Stimulated activated CD4-positive, alpha-beta T cell treated with anti-CD3 and anti-CD28 coated beads, TNF-alpha, amount 100 ng/mL, for 4 hours (primary cell): ENCODE results near the gene ACVR1B.
A peak's percentile ranks its signal among the peaks of the same experiment; 100 is the strongest.

Experiments used
- DNase-seq, 3 experiments: peaks; one replicate each; pipeline ENCODE4 v3.0.0-alpha.2; 2020; ENCODE audit warnings: low read depth in 3 of 3

The ACVR1B gene

GRCh38 chr12:52004042-52004648, 52.6 kb downstream of the ACVR1B start:
- no peak for DNase-seq

GRCh38 chr12:52005218-52005902, 53.9 kb downstream of the ACVR1B start:
- no peak for DNase-seq

DNA sequence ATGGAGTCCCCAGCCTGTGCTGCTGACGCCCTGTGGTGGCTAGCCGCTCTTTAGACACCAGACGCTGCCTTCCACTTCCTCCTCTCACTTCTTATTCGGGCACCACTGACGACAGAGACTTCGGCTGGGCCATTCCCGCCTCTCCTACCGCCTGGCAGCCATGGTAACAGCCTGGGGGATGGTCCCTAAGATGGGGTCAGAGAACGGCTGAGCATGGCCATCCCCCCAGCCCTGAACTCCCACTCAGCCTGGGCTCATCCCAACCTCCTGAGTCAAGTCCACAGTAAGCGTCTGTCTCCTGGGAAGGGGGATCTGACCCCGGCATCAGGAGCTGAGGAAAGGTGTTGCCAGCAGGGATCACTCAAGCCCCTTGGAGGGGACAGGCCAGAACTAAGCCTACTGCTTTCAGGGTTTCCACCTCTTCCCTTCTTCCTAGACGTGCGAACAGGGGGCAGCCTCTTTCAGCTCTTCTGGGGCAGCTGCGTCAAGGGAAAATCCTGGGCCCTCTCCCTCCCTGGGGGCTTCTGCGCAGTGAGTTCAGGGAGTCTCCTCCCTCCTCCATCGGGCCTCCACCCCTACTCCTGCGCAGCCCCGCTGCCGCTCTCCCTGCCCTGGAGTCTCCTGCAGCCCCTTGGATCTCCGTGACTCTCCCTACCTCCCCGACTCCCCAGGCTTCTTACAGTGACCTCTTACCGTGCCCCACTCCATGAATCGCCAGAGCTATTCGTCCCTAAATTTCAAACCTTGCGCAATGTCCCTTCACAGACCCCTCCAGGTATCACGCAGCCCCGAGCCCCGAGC, 54.6 kb downstream of the ACVR1B start:
- DNase-seq = no peak

DNA sequence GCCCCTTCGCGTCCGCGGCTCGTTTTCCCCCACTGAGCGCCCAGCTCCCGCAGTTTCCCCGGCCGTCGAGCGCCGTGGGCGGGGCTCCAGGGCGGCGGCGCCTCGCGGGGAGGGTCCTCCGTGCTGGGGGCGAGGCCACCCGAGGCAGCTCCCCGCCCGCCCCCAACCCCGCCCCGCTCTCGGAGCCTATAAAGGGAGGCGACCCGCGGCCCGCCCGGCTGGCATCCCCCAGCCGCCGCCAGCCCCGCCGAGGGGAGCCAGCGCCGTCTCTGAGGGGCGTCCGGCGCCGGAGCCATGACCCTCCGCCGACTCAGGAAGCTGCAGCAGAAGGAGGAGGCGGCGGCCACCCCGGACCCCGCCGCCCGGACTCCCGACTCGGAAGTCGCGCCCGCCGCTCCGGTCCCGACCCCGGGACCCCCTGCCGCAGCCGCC, 55.2 kb downstream of the ACVR1B start, which contains the start of gene TAMALIN:
Gene TAMALIN (plus strand): TSS at position 221 of the 432 bp plus-strand sequence. CDS start 74 bp downstream, at position 295.
- DNase-seq = peak; percentile 57 to 80 (median 74)

- peak in 2 of 3 experiments; percentile 43 to 46 for DNase-seq
Measured at GRCh38 chr12:52007158-52007921, 55.8 kb downstream of the ACVR1B start.

DNA sequence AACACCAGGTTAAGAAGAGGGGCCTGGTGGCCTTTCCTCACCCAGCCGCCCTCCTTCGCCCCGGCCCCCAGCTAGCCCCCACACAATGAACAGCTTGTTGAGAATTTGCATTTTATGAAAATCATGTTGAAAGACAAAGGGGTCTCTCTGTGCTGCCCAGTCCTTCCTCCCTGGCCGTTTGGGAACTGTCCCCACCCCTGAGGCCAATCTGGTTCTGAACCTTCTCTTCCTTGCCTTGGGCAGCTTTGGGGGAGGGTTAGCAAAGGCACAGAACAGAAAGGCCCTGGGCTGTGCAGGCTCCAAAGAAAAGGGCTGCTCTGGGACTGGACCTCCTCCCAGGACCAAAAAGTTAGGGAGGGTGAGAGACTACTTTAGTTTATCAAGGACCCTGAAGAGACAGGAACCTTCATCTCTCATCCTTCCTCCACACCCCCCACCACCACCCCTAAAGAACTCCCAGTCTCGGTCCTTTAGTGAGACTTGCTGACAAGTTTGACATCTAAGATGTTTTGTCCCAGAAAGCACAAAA, 56.5 kb downstream of the ACVR1B start:
- no peak for DNase-seq

- DNase-seq = no peak
Measured at GRCh38 chr12:52009081-52009751, 57.7 kb downstream of the ACVR1B start.

DNA sequence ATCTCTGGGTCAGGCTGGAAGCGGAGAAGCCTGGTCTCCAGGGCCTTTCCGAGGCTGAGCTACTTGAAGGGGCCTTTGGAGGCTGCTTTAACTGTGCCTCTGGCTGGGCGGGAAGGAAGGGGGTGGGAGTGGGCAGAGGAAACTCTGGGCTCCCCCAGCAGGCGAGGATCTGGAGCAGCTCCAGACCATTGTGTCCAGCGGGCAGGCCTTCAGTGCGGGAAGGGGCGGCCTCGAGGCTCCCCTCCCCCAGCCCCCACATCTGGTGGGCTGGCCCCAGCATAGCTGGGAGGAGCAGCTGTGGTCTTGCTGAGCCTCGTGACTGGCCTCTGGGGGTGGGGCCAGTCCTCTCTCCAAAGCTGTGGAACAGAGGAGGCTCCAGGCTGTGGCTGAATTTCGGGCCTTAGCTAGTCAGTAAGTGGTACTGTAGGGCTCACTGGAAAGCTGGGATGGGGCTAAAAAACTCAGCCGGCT, 58.7 kb downstream of the ACVR1B start:
- DNase-seq = no peak

DNA sequence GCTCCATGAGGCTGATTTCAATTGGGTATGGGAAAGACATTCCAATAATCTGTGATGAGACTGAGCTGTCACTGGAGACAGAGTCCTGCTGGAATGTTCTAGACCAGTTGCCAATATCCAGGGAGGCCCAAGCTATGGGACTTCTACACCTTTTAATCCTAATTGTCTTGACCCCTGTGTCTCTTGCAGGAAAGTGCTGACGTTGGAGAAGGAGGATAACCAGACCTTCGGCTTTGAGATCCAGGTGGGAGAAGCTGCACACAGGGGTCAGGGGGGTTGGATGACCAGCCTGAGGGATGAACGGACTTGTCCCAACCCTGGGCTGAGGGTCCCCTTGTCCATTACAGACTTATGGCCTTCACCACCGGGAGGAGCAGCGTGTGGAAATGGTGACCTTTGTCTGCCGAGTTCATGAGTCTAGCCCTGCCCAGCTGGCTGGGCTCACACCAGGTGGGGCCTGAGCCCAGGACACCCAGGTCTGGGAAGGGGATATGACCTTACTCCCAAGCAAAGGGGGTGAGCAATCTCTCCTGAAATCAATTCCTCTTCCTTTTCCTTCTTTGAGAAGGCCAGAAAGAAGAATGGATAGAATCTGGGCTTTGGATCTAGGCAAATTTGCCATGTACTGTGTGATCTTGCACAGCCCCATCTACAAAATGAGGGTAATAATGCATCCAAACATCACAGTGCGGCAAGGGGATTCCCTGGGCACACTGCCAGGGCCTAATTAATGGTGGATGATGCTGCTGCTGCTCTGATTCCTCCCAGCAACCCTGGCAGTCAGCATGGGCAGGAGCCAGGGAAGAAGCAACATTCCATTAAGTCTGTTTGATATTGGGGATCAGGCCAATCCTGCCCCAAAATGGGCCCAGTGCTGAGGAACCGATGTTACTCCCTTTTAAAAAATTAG, 59.4 kb downstream of the ACVR1B start:
- DNase-seq = no peak

DNA sequence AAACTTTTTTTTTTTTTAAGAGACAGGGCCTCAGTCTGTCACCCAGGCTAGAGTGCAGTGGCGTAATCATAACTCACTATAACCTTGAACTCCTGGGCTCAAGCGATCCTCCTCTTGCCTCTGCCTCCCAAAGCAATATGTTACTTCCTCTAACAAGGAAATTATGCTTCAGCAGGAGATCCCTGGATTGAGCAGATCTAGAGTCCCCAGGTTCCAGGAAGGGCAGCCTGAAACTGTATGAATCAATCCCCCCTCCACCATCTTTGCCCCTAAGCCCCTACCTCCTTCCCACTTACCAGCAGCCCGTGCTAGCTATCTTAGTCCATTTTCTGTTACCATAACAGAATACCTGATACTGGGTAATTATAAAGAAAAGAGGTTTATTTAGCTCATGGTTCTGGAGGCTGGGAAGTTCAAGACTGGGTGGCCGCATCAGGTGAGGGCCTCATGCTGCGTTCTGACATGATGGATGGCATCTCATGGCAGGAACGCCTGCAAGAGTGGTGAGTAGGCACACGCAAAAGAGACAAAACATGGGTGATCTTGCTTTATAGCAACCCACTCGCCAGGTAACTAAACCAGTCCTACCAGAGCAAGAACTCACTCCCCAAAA, 60.2 kb downstream of the ACVR1B start:
- no peak for DNase-seq

DNA sequence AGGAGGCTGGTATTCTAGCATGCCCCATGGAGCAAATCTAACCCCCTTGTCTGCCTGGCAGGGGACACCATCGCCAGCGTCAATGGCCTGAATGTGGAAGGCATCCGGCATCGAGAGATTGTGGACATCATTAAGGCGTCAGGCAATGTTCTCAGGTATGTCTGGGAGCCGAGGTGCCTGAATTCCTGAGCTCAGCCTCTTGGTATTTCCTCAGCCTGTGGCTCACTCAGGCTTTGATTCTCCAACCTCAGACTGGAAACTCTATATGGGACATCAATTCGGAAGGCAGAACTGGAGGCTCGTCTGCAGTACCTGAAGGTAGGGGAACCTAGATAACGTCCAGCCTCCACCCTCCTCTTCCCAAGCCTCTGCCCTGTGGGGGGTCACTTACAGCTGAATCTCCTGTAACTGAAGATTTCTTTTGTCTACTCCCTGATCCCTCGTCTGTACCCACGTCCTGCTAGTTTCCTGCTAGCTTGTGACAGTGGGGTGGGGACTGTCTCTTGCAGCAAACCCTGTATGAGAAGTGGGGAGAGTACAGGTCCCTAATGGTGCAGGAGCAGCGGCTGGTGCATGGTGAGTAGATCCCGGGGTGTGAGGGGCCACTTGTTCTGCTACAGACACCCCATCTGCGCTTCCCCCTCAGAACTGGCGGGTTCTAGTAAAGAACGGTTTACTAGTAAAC, 62.3 kb downstream of the ACVR1B start:
- DNase-seq = no peak

GRCh38 chr12:52014567-52015530, 63.4 kb downstream of the ACVR1B start:
- DNase-seq = no peak

- no peak for DNase-seq
Measured at GRCh38 chr12:52015532-52016041, 64.1 kb downstream of the ACVR1B start.

- DNase-seq = no peak
Measured at GRCh38 chr12:52018433-52019112, 67.1 kb downstream of the ACVR1B start.

DNA sequence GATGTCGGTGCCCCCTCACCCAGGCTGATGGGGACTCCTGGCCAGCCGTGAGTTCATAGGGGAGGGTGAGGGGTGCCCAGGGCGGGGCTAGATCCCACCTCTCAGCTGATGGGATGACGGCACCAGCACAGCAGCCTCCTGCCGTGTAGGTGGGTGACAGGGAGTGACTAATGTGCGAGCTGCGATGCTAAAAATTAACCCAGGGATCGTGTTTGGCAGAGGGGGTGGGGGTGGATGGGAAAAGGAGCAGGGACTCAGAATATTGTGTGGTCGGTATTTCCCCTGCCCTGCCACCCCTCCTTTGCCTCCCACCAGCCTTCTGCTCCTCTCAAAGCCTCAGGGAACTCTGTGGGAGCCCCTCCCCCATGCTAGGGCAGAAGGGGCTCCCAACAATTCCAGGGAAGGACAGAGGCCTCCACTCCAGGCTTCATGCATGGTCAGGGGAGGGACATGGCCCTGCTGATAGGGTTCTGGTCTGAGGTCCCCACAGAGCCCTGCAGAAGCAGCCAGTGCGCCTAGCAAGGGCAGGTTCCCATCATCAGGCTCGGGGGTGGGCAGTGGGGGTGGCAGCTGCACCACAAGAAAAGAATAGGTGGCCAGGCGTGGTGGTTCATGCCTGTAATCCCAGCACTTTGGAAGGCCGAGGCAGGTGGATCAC, 67.7 kb downstream of the ACVR1B start:
- no peak for DNase-seq
